ENCODE data around the gene PIK3CD. TPM values are rescaled to one million over a fixed set of nuclear protein-coding genes. Genes with fewer than 3 reads are reported as not detected.
"Not testable (repeated sequence)": the region's sequence is repeated elsewhere in the genome, so short reads cannot be mapped to it uniquely, and the experiment has no call there.

PIK3CD gene
- total RNA-seq, 8 experiments from 2014 or later: 0.80 to 6.8 (median 5.4) TPM

DNA sequence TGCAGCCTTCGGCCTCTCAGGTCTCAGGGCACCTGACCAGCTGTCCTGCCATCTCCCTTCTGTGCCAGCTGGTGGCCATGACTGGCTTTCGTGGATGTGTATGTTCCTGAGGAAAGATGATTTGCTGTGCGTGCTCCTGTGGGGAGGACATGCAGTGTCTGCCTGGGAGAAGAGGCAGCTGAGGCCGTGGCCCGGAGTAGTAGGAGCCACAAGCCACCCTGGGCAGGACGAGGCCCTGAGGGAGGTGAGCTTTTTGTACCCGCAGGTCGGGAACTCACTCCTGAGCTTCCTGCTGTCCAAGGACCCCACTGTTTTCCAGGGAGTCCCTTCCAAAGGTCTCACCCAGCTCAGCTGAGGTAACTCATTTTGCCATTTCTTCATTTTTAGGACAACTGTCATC lies 58.5 kb downstream of the PIK3CD start:
- no peaks in the 10 kb centered on the region for H3K4me1 ChIP-seq (replicated peaks in 1 of 2)
- no peak overlapping the region for H3K27ac ChIP-seq
- 50 to 100% (median 86%) methylated on average over 1 to 8 of the region's 8 CpGs; no CpG with 5 or more reads in 1 of the 10 experiments for WGBS, 10 experiments
- no peak for ATAC-seq (replicated peaks in 6 of 8)
- no peak overlapping the region for H3K4me3 ChIP-seq
- in situ Hi-C loops (cut with MboI; ENCODE audit: low pct_unique_long_range_greater_than_20kb in 2 of 9, low sequenced_read_pairs in 9 of 9, unreplicated experiment in 9 of 9): no loop called here

DNA sequence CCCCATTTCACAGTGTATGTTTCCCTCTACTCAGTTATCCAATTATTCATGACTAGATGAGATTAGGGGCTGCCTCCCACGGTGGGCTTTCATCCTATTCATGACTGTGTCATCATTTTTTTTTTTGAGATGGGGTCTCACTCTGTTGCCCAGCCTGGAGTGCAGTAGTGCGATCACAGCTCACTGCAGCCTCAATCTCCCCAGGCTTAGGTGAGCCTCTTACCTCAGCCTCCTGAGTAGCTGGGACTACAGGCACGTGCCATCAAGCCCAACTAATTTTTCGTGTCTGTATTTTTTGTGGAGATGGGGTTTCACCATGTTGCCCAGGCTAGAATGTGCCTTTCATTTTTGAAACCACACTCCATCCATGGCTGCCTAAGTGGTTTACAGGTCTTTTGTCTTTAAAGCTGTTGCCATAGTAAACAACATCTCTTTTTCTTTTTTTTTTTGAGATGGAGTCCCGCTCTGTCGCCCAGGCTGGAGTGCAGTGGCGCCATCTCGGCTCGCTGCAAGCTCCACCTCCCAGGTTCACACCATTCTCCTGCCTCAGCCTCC lies 60.0 kb downstream of the PIK3CD start:
- in situ Hi-C loops (cut with MboI; ENCODE audit: low pct_unique_long_range_greater_than_20kb in 2 of 9, low sequenced_read_pairs in 9 of 9, unreplicated experiment in 9 of 9): no loop called here
- no peak for ATAC-seq (replicated peaks in 6 of 8)

DNA sequence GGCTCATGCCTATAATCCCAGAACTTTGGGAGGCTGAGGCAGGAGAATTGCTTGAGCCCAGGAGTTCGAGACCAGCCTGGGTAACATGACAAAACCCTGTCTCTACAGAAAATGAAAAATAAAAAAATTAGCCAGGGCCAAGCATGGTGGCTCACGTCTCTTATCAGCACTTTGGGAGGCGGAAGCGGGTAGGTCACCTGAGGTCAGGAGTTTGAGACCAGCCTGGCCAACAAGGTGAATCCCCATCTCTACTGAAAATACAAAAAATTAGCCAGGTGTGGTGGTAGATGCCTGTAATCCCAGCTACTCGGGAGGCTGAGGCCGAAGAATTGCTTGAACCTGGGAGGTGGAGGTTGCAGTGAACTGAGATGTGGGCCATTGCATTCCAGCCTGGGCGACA lies 61.2 kb downstream of the PIK3CD start:
- WGBS, 10 experiments: 80 to 100% (median 89%) methylated on average over 1 to 7 of the region's 7 CpGs
- ATAC-seq (replicated peaks in 6 of 8); H3K4me3 ChIP-seq; in situ Hi-C loops (cut with MboI; ENCODE audit: low pct_unique_long_range_greater_than_20kb in 2 of 9, low sequenced_read_pairs in 9 of 9, unreplicated experiment in 9 of 9); H3K4me1 ChIP-seq (replicated peaks in 1 of 2); H3K27ac ChIP-seq: not testable (repeated sequence)

More for the DNA sequence above, 60.0 kb downstream of the PIK3CD start:
- Histone ChIP-seq H3K4me1 (replicated peaks in 1 of 2) (no peaks in the 10 kb centered on the region), H3K4me3 (no peak overlapping the region), H3K27ac (no peak overlapping the region)
- WGBS, 10 experiments: 27 to 96% (median 72%) methylated on average over 1 to 9 of the region's 9 CpGs; no CpG with 5 or more reads in 1 of the 10 experiments

DNA sequence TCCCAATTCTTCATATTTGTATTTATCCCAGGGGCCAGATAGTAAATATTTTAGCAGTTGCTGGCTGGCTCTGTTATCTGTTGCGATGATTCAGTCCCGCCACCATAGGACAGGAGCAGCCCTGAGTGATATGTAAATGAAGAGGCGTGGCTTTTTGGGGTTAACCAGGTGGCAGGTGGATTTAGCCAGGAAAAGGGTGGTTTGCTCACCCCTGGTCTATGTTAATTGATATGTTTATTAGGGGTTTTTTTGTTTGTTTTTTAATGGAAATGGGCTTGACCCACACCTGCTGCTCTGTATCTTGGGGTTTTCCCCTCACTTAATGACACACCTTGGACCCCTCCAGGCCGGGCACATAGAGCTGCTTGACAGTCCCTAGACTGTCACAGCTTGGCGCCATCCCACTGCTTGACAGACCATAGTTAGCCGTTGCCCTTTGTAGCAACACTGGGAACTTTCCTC lies 62.8 kb downstream of the PIK3CD start:
- H3K4me3 ChIP-seq: no peak overlapping the region
- in situ Hi-C loops (cut with MboI; ENCODE audit: low pct_unique_long_range_greater_than_20kb in 2 of 9, low sequenced_read_pairs in 9 of 9, unreplicated experiment in 9 of 9): no loop called here
- no peak overlapping the region for H3K27ac ChIP-seq
- no peak for ATAC-seq (replicated peaks in 6 of 8)
- no peaks in the 10 kb centered on the region for H3K4me1 ChIP-seq (replicated peaks in 1 of 2)
- WGBS, 10 experiments: 0 to 90% (median 50%) methylated on average over 1 to 5 of the region's 6 CpGs; no CpG with 5 or more reads in 3 of the 10 experiments

DNA sequence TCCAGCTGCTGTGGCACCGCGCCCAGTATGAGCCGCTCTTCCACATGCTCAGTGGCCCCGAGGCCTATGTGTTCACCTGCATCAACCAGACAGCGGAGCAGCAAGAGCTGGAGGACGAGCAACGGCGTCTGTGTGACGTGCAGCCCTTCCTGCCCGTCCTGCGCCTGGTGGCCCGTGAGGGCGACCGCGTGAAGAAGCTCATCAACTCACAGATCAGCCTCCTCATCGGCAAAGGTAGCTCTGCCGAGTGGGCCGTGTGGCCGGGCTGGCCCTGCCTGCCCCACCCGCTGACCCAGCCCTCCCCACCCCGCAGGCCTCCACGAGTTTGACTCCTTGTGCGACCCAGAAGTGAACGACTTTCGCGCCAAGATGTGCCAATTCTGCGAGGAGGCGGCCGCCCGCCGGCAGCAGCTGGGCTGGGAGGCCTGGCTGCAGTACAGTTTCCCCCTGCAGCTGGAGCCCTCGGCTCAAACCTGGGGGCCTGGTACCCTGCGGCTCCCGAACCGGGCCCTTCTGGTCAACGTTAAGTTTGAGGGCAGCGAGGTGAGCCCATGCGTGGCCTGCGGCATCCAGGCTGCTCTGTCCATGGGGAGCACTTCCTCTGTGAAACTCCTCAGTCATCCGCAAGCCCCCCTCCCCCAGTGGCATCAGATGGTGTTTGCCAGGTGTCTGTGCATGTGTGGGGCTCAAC lies 64.2 kb downstream of the PIK3CD start:
- 80 to 100% (median 100%) methylated on average over 1 to 18 of the region's 40 CpGs; no CpG with 5 or more reads in 5 of the 10 experiments for WGBS, 10 experiments
- in situ Hi-C loops (cut with MboI; ENCODE audit: low pct_unique_long_range_greater_than_20kb in 2 of 9, low sequenced_read_pairs in 9 of 9, unreplicated experiment in 9 of 9): no loop called here
- Histone ChIP-seq H3K4me3 (no peak overlapping the region), H3K27ac (no peak overlapping the region), H3K4me1 (replicated peaks in 1 of 2) (no peaks in the 10 kb centered on the region)
- ATAC-seq (replicated peaks in 6 of 8): no peak

DNA sequence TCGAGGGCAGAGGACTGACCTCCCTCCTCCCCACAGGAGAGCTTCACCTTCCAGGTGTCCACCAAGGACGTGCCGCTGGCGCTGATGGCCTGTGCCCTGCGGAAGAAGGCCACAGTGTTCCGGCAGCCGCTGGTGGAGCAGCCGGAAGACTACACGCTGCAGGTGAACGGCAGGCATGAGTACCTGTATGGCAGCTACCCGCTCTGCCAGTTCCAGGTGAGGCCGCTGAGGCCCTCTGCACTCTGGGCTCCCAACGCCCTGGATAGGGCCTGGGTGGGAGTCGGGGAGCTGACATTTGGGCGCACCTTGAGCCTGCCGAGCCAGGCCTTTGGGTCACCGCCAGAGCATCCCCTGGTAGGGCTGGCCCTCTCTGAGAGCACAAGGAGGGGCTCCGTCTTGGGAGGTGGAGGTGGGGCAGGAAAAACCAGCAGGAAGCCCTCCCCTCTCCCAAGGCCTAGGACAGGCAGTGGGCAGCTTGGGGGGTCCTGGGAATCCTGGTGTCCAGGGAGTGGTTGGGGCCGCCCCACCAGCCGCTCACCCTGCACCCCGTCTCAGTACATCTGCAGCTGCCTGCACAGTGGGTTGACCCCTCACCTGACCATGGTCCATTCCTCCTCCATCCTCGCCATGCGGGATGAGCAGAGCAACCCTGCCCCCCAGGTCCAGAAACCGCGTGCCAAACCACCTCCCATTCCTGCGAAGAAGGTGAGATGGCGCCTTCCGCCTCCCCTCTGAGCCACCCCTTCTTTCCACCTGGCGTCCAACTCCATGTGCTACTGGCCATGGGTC lies 65.1 kb downstream of the PIK3CD start:
- in situ Hi-C loops (cut with MboI; ENCODE audit: low pct_unique_long_range_greater_than_20kb in 2 of 9, low sequenced_read_pairs in 9 of 9, unreplicated experiment in 9 of 9): no loop called here
- Histone ChIP-seq H3K27ac (no peak overlapping the region), H3K4me3 (no peak overlapping the region), H3K4me1 (replicated peaks in 1 of 2) (no peaks in the 10 kb centered on the region)
- ATAC-seq (replicated peaks in 6 of 8): no peak
- WGBS, 10 experiments: 93 to 100% (median 100%) methylated on average over 1 to 14 of the region's 29 CpGs; no CpG with 5 or more reads in 2 of the 10 experiments

DNA sequence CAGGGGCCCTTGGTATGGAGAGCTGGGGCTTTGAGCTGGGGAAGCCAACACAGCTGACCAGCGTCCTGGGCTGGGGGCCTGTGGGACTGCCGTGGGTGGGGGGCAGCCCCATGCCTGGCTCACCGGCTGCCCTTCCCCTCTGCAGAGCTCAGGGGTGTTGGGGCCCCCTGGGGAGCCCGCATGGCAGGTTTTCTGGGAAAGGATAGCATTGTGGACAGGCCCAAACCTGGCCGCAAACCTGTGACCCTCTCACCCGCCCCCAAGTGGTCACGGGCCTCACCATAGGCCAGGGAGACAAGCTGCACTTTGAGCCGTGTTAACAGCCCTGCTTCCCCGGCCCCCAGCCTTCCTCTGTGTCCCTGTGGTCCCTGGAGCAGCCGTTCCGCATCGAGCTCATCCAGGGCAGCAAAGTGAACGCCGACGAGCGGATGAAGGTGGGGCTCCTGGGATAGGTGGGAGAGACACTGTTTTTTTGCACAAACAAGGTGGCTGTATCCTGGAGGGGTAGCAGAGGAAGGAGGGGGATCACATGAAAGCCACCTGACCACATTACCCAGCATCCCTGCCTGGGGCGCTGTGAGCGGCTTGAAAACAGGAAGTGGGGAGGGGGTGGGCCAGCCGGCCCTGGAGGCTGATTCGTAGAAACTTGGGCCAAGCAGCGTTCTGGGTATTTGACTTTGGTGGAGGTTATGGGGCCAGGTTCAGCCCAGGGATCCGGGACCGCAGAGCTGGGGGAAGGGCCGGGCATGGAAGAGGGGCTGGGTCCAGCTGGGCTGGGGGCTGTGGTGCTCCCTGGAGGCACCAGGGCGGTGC lies 65.9 kb downstream of the PIK3CD start:
- H3K27ac ChIP-seq: no peak overlapping the region
- no peak for ATAC-seq (replicated peaks in 6 of 8)
- no peaks in the 10 kb centered on the region for H3K4me1 ChIP-seq (replicated peaks in 1 of 2)
- in situ Hi-C loops (cut with MboI; ENCODE audit: low pct_unique_long_range_greater_than_20kb in 2 of 9, low sequenced_read_pairs in 9 of 9, unreplicated experiment in 9 of 9): no loop called here
- 60 to 88% (median 81%) methylated on average over 1 to 18 of the region's 25 CpGs; no CpG with 5 or more reads in 5 of the 10 experiments for WGBS, 10 experiments
- no peak overlapping the region for H3K4me3 ChIP-seq

DNA sequence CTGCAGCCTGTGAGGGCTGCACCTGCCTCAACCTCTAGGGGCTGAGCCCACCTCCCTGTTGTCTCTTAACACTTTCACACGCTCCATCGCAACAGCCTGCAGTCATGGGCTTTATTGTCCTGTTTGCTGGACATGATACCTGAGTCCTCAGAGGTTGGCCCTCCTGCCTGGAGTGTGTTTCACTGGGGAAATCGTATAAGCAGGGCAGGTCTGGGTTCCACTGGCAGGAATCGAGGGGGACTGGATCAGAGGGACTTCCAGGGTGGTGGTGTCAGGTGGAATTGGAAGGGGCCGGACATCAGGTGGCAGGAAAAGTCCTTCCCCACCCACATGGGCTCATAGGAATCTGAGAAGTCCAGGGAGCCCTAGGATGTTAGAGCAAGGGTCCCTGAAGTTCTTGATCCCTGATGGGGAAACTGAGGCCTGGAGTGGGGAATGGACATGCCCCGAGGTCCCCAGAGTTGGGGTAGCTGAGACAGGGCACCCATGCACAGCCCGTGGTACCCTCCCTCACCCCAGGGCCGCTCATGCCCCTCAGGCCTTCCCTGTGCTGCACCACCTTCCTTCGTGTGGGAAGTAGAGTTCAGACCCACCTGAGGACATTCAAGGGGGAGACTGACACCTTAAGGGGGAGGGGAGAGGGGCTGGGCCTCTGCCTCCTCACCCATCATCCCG lies 66.6 kb downstream of the PIK3CD start:
- H3K27ac ChIP-seq: no peak overlapping the region
- WGBS, 10 experiments: 40 to 100% (median 86%) methylated on average over 1 to 4 of the region's 10 CpGs; no CpG with 5 or more reads in 5 of the 10 experiments
- in situ Hi-C loops (cut with MboI; ENCODE audit: low pct_unique_long_range_greater_than_20kb in 2 of 9, low sequenced_read_pairs in 9 of 9, unreplicated experiment in 9 of 9): no loop called here
- H3K4me3 ChIP-seq: no peak overlapping the region
- H3K4me1 ChIP-seq (replicated peaks in 1 of 2): no peaks in the 10 kb centered on the region
- ATAC-seq (replicated peaks in 6 of 8): no peak

DNA sequence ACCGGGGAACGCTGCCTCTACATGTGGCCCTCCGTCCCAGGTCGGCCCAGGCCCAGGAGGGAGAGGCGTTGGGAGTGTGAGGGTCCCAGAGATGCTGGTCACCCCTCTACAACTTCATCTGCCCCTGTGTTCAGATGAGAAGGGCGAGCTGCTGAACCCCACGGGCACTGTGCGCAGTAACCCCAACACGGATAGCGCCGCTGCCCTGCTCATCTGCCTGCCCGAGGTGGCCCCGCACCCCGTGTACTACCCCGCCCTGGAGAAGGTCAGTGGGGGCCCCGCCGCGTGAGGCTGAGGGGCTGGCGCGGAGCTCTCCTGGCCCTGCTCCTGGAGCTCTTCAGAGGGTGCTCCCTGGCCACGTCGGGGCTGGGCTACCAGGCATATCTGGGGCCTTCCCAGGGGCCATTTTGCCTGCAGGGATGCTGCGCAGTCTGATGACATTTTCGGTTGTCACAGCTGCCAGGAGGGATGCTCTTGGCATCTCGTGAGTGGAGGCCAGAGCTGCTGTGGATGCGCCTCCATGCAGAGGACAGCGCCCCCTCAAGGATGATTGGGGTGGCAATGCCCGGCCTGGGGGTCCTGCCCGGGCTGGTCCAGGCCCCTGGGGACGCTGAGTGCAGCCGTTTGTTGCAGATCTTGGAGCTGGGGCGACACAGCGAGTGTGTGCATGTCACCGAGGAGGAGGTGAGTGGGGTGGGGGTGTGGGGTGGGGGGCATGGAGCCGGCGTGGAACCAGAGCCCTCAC lies 68.6 kb downstream of the PIK3CD start:
- WGBS, 10 experiments: 70 to 91% (median 90%) methylated on average over 2 to 11 of the region's 36 CpGs; no CpG with 5 or more reads in 7 of the 10 experiments
- Histone ChIP-seq H3K27ac (no peak overlapping the region), H3K4me3 (no peak overlapping the region), H3K4me1 (replicated peaks in 1 of 2) (no peaks in the 10 kb centered on the region)
- in situ Hi-C loops (cut with MboI; ENCODE audit: low pct_unique_long_range_greater_than_20kb in 2 of 9, low sequenced_read_pairs in 9 of 9, unreplicated experiment in 9 of 9): no loop called here
- no peak for ATAC-seq (replicated peaks in 6 of 8)

DNA sequence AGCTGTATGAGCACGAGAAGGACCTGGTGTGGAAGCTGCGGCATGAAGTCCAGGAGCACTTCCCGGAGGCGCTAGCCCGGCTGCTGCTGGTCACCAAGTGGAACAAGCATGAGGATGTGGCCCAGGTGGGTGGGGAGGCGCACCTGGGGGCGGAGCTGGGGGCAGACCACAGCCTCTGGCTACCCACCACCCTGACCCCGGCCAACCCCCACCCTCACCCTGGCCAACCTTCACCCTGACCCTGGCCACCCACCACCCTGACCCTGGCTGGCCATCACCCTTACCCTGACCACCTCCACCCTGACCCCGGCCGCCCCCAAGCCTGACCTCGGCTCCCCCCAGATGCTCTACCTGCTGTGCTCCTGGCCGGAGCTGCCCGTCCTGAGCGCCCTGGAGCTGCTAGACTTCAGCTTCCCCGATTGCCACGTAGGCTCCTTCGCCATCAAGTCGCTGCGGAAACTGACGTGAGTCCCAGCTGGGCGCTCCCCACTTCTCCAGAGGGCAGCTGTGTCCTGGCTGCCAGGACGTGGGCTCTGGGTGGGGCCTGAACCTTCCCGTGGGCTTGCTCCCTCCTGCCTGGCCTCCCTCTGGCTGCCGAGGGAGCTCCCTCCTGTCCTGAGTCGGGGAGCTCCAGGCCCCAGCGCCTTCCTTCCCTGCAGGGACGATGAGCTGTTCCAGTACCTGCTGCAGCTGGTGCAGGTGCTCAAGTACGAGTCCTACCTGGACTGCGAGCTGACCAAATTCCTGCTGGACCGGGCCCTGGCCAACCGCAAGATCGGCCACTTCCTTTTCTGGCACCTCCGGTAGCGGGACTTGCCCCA lies 69.5 kb downstream of the PIK3CD start:
- no peak for ATAC-seq (replicated peaks in 6 of 8)
- in situ Hi-C loops (cut with MboI; ENCODE audit: low pct_unique_long_range_greater_than_20kb in 2 of 9, low sequenced_read_pairs in 9 of 9, unreplicated experiment in 9 of 9): no loop called here
- WGBS, 10 experiments: 67 to 100% (median 88%) methylated on average over 1 to 9 of the region's 34 CpGs; no CpG with 5 or more reads in 5 of the 10 experiments
- Histone ChIP-seq H3K4me3 (no peak overlapping the region), H3K27ac (no peak overlapping the region), H3K4me1 (replicated peaks in 1 of 2) (no peaks in the 10 kb centered on the region)

All from motor neuron (in vitro differentiated cells).